Eye (tissue), 1 donor: ENCODE results near the gene RABGAP1.
"Not testable (repeated sequence)": the region's sequence is repeated elsewhere in the genome, so short reads cannot be mapped to it uniquely, and the experiment has no call there.

Source experiments
- DNase-seq: peaks from one replicate; pipeline ENCODE4 v3.0.0-alpha.2; 2015

The RABGAP1 gene

GRCh38 chr9:122940749-122941581, at the start of gene RABGAP1:
Gene RABGAP1, plus strand, starts transcription at chr9:122941020. Its CDS starts 16,040 bp downstream, at chr9:122957060.
- peak; percentile 99 for DNase-seq

- DNase-seq: no peak
Observed at GRCh38 chr9:122897969-122898368, 42.9 kb upstream of the RABGAP1 start.

GRCh38 chr9:122900791-122901190, 40.0 kb upstream of the RABGAP1 start:
- no peak for DNase-seq

GRCh38 chr9:122904466-122904822, 36.4 kb upstream of the RABGAP1 start:
- DNase-seq: peak; percentile 85

GRCh38 chr9:122904823-122905710, 35.8 kb upstream of the RABGAP1 start, which contains the start of gene RC3H2:
Gene RC3H2, minus strand, starts transcription at chr9:122905359. Its CDS starts 7,850 bp downstream, at chr9:122897509.
- peak; percentile 100 for DNase-seq

GRCh38 chr9:122906122-122906521, 34.7 kb upstream of the RABGAP1 start:
- not testable (repeated sequence) for DNase-seq

- no peak for DNase-seq
Observed at GRCh38 chr9:122912671-122912963, 28.2 kb upstream of the RABGAP1 start.

- DNase-seq: peak; percentile 93
Observed at GRCh38 chr9:122912964-122913673, 27.7 kb upstream of the RABGAP1 start, which contains the start of gene ZBTB6. Gene ZBTB6, minus strand, starts transcription at chr9:122913323. Its CDS starts 1,251 bp downstream, at chr9:122912072.

- DNase-seq: no peak
Observed at GRCh38 chr9:122918310-122918709, 22.5 kb upstream of the RABGAP1 start.

- DNase-seq: no peak
Observed at GRCh38 chr9:122922713-122923112, 18.1 kb upstream of the RABGAP1 start.

- no peak for DNase-seq
Observed at GRCh38 chr9:122923947-122924346, 16.9 kb upstream of the RABGAP1 start.

GRCh38 chr9:122929796-122930354, 10.9 kb upstream of the RABGAP1 start:
- no peak for DNase-seq

GRCh38 chr9:122930541-122931225, 10.1 kb upstream of the RABGAP1 start:
- no peak for DNase-seq

- DNase-seq: peak; percentile 98
Observed at GRCh38 chr9:122931226-122932121, 9.3 kb upstream of the RABGAP1 start, which contains the start of gene ZBTB26. Gene ZBTB26, minus strand, starts transcription at chr9:122931512. Its CDS starts 11,578 bp downstream, at chr9:122919934.

GRCh38 chr9:122936464-122936863, 4.4 kb upstream of the RABGAP1 start:
- DNase-seq: no peak

GRCh38 chr9:122936883-122937282, 3.9 kb upstream of the RABGAP1 start:
- no peak for DNase-seq

GRCh38 chr9:122939601-122940000, 1.2 kb upstream of the RABGAP1 start:
- DNase-seq: no peak

- no peak for DNase-seq
Observed at GRCh38 chr9:122940454-122940748, 419 bp upstream of the RABGAP1 start.

- no peak for DNase-seq
Observed at GRCh38 chr9:122941582-122942234, 888 bp downstream of the RABGAP1 start.
